PC-3 (cell line): ENCODE results near the gene MYO3A.

Source experiments
- CTCF ChIP-seq: fragments of 300-600 bp; sonication (generic); conservative IDR thresholded peaks from 2 replicates; pipeline ENCODE4 v1.5.1; 2017; ENCODE audit warnings: antibody characterized with exemption, low read depth, mild to moderate bottlenecking, low read length
- EZH2 ChIP-seq: fragments of 300-600 bp; sonication (generic); IDR thresholded peaks from one replicate; pipeline ENCODE4 v1.6.1; 2017; ENCODE audit warnings: antibody characterized with exemption, mild to moderate bottlenecking, low read length; ENCODE audit not compliant: unreplicated experiment
- EZH2phosphoT487 ChIP-seq: fragments of 300-600 bp; sonication (generic); IDR thresholded peaks from 2 replicates; pipeline ENCODE4 v1.6.1; 2018; ENCODE audit warnings: mild to moderate bottlenecking, antibody characterized with exemption, low read length, borderline replicate concordance

GRCh38 chr10:25914776-25915175 is 19.3 kb upstream of the MYO3A start:
- TF ChIP-seq CTCF (no peak), EZH2 (no peak), EZH2phosphoT487 (no peak)
